K562 (cell line): ENCODE results near the gene PSEN1. TPM values are rescaled to one million over a fixed set of nuclear protein-coding genes. Genes with fewer than 3 reads are reported as not detected.

Experiments used
- ASH1L ChIP-seq: fragments of 450-650 bp; IDR thresholded peaks from 2 replicates; pipeline ENCODE4 v1.6.1; 2018; ENCODE audit warnings: borderline replicate concordance, mild to moderate bottlenecking, low read depth; ENCODE audit not compliant: partially characterized antibody
- CSDE1 ChIP-seq, 2 experiments: fragments of 450-650 bp; IDR thresholded peaks; 2 replicates each; pipeline ENCODE4 v1.6.1; 2016; ENCODE audit warnings: mild to moderate bottlenecking in 1 of 2
- HIVEP1 ChIP-seq: fragments of 250-450 bp; sonication (Bioruptor Pico); IDR thresholded peaks from 2 replicates; pipeline ENCODE4 v1.4.0; 2020; ENCODE audit warnings: mild to moderate bottlenecking
- HSF4 ChIP-seq: fragments of 250-450 bp; sonication (Bioruptor Pico); IDR thresholded peaks from 2 replicates; pipeline ENCODE4 v2.1.2; 2022; ENCODE audit warnings: mild to moderate bottlenecking, moderate library complexity, borderline replicate concordance
- MCM2 ChIP-seq: fragments of 450-650 bp; IDR thresholded peaks from 2 replicates; pipeline ENCODE4 v1.6.1; 2017; ENCODE audit warnings: low read depth, mild to moderate bottlenecking
- MTF1 ChIP-seq: fragments of 250-450 bp; sonication (Bioruptor Pico); IDR thresholded peaks from 2 replicates; pipeline ENCODE4 v1.9.0; 2021; ENCODE audit warnings: moderate library complexity, mild to moderate bottlenecking, inconsistent platforms, borderline replicate concordance
- RBM14 ChIP-seq: fragments of 200-400 bp; formaldehyde crosslinking; IDR thresholded peaks from 2 replicates; pipeline ENCODE4 v1.6.1; 2018; ENCODE audit warnings: low read depth, mild to moderate bottlenecking, low read length, moderate library complexity, borderline replicate concordance; ENCODE audit not compliant: insufficient read depth
- YBX1 ChIP-seq: fragments of 450-650 bp; IDR thresholded peaks from 2 replicates; pipeline ENCODE4 v1.7.1; 2016; ENCODE audit warnings: mild to moderate bottlenecking
- polyA plus RNA-seq, 8 experiments: library from polyadenylated mRNA; depleted of rRNA in 4 of 8; stranded (reverse) in 5 of 8; unstranded in 3 of 8; fragments of >200 nt; fragmentation: Nextera tagmentation in 2 of 8; fragmentation: Illumina TruSeq in 1 of 8; extraction: Ambion mirVana in 2 of 8; extraction: Trizol in 1 of 8; gene quantifications; 2 replicates each; pipeline versions ENCODE4 v1.2.1 to v1.2.3, GENCODE V29; 2011 to 2014; ENCODE audit warnings: inconsistent platforms in 1 of 8, missing spikeins in 1 of 8
- total RNA-seq, 7 experiments: library from RNA; depleted of rRNA in 6 of 7; stranded (reverse); fragments of >200 nt in 6 of 7; fragmentation: Illumina TruSeq in 2 of 7; extraction: Trizol in 2 of 7; gene quantifications; 2 replicates each; pipeline versions ENCODE4 v1.2.1 to v1.2.3, GENCODE V29; 2011 to 2021; ENCODE audit warnings: low replicate concordance in 1 of 7
- TF ChIP-seq, protein P1 (sequence below): fragments of 450-650 bp; formaldehyde crosslinking; IDR thresholded peaks from 2 replicates; pipeline ENCODE4 v1.4.0; 2020; ENCODE audit warnings: mild to moderate bottlenecking, moderate library complexity
- TF ChIP-seq, protein P2 (sequence below): sonication (generic); formaldehyde crosslinking; IDR thresholded peaks from 2 replicates; pipeline ENCODE4 v1.8.1; 2023; ENCODE audit warnings: mild to moderate bottlenecking, missing genetic modification reagents

The PSEN1 gene
- total and polyA plus RNA-seq, 9 of the 15 experiments (the other 6 are each of a cell fraction or from before 2014, with no cell fraction given), result 6.5 to 25.2 (median 14.3) TPM

DNA sequence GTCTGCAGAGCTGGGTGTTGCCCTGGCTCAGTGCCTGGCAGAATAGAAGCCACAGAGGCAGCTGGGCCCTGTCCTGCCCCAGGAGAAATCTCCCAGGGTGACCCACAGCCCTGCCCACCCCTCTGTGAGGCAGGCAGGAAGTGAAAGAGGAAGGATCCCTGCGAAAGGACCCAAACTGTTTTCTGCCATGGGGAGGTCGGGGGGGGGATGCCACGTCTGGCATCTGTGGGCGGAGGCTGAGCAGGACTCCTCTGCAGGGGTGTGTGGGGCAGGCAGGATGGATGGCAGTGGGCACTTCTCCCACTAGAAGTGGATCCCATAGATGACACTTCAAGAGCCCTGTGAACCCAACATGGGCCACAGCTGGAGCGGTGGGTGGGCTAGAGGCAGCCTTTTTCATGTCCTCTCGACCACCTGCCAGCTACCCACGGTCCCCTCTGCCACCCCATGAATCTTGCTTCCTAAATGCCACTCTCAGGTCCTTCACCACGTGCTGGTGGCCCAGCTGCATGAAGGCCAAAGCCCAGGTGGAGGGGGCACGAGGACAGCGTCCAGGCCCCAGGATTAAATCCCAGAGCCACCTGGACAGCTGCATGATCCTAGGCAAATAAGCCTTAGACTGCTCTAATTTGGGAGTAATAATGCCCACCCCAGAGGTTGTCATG lies 104.6 kb downstream of the PSEN1 start (continued):
- TF ChIP-seq, protein P1, sequence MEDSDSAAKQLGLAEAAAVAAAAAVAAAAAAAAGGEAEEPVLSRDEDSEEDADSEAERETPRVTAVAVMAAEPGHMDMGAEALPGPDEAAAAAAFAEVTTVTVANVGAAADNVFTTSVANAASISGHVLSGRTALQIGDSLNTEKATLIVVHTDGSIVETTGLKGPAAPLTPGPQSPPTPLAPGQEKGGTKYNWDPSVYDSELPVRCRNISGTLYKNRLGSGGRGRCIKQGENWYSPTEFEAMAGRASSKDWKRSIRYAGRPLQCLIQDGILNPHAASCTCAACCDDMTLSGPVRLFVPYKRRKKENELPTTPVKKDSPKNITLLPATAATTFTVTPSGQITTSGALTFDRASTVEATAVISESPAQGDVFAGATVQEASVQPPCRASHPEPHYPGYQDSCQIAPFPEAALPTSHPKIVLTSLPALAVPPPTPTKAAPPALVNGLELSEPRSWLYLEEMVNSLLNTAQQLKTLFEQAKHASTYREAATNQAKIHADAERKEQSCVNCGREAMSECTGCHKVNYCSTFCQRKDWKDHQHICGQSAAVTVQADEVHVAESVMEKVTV (CRISPR knock-in tag), result no peak
- TF ChIP-seq, protein P2, sequence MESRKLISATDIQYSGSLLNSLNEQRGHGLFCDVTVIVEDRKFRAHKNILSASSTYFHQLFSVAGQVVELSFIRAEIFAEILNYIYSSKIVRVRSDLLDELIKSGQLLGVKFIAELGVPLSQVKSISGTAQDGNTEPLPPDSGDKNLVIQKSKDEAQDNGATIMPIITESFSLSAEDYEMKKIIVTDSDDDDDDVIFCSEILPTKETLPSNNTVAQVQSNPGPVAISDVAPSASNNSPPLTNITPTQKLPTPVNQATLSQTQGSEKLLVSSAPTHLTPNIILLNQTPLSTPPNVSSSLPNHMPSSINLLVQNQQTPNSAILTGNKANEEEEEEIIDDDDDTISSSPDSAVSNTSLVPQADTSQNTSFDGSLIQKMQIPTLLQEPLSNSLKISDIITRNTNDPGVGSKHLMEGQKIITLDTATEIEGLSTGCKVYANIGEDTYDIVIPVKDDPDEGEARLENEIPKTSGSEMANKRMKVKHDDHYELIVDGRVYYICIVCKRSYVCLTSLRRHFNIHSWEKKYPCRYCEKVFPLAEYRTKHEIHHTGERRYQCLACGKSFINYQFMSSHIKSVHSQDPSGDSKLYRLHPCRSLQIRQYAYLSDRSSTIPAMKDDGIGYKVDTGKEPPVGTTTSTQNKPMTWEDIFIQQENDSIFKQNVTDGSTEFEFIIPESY, result no peak
- TF ChIP-seq HIVEP1 (CRISPR knock-in tag) (no peak), MTF1 (CRISPR knock-in tag) (no peak), CSDE1 (IDR thresholded peaks at IDR 0.05) (no peak), YBX1 (no peak), MCM2 (no peak), ASH1L (no peak), HSF4 (CRISPR knock-in tag) (no peak), RBM14 (no peak)
